T follicular helper cell (primary cell): ENCODE data around the gene SIGLEC14.
A peak's percentile ranks its signal among the peaks of the same experiment; 100 is the strongest.
"Not testable (repeated sequence)": the region's sequence is repeated elsewhere in the genome, so short reads cannot be mapped to it uniquely, and the experiment has no call there.

Experiments
- DNase-seq: peaks from one replicate; pipeline ENCODE4 v3.0.0-alpha.2; 2020; ENCODE audit warnings: low read depth

SIGLEC14 gene

DNA sequence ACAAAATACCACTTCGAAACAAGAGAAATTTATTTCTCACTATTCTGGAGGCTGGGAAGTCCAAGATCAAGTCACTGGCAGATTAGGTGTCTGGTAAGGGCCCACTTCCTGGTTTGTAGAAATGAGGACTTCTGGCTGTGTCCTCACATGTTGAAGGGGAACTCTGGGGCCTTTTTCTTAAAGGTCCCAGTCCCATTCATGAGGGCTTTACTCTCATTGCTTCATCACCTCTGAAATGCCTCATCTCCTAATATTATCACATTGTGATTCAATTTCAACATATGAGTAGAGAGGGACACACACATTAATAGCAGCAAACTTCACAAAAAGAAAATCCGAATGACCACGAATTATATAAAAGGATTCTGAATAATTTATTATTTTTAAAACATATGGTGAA, 21.6 kb upstream of the SIGLEC14 start:
- DNase-seq = no peak

DNA sequence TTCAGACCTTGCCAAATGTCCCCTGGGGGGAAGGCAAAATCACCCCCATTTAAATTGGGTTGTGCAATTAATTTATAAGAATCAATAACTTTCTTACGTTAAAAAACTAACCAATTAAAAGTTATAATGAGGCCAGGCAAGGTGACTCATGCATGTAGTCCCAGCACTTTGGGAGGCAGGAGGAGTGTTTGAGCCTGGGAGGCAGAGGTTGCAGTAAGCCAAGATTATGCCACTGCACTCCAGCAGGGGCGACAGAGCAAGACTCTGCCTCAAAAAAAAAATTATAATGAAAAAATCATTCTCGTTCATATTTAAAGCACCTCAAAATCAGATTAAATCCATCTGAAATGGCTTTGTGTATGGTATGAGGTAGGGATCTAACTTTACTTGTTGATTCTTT, 18.4 kb upstream of the SIGLEC14 start:
- DNase-seq = no peak

DNA sequence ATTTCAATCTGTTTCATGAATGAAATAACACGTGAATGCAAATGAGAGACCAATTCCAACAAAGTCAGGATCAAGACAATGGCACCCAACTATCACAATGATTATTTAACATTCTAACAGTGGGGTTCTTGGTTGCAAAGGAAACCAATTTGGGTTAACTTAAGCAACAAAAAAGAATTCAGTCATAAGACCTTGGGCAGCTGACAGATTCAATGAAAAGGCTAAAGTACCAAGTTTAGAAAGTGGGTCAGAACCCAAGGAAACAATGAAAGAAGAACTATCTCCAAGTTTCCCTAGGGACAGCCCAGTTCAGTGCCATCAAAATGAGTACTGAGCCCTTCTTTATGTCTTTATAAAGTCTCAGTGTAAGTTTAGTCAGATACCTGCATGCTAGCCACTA, 17.5 kb upstream of the SIGLEC14 start:
- no peak for DNase-seq

DNA sequence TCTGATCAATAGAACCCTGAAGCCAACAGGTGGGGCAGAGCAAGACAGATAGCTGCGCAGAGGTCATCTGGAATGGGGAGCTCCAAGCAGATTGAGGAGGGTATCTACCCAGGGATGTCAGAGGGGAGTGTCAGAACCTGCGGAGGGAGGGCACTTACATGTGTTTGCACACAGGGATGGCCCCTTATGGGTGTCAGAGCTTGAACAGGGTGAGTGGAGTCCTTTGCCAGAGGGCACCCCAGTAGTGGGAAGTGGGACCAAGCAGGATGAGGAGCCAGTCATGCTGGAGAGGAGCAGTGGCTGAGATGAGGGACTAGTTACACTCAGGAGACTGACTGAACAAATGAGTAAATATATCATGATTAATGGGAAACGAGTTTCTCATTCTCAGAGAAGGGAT, 17.0 kb upstream of the SIGLEC14 start:
- DNase-seq = no peak

DNA sequence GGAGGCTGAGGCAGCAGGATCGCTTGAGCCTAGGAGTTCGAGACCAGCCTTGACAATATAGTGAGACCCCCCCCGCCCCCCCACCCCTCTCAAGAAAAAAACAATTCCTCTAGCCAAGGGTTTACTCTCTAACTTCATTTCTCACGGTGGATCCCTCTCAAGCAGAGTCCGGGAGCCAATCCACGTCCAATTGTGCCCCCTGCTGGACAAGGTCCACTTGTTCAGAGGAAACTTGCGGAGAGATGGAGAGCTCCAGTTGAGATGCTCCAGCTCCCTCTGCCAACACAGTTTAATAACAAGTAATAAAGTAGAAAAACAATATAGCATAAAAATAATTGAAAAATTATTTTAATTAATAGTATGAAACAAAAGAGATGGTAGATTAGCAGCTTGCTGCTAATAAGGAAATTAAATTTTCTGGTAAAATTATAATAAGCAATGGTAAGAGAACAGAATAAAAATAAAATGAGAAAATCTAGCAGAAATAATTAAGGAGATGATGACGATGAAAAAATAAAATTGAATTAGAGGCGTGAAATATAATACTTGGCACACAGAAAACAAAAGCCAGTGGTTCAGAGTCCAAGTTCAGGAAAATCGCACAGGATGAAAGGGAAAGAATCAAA, 14.5 kb upstream of the SIGLEC14 start:
- DNase-seq = peak; percentile 27

DNA sequence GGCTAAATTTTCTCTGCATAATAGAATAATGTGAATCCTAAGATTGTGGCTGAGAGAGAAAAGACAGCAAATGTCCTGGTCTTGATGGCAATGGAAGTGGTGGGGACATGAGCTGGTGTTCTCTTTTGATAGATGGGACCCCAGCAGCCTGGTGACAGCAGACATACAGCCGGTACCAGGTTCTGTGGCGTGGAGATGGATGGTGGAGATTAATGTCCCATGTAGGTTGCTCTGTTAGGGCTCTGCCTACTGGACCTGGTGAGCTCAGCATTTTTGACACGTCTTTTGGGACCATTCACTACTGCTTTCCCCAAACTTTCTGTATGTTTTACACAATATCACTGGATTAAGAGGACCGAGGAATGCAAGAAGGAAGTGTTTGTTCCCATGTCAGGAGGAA, 8.2 kb upstream of the SIGLEC14 start:
- DNase-seq = no peak

DNA sequence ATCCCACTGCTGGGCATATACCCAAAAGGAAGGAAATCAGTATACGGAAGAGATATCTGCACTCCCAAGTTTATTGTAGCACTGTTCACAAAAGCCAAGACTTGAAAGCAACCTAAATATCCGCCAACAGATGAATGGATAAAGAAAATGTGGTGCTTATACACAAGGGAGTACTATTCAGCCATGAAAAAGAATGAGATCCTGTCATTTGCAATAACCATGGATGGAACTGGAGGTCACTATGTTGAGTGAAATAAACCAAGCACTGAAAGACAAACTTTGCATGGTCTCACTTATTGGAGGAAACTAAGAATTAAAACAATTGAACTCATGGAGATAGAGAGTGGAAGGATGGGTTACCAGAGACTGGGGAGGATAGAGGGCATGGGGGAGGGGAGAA, 6.5 kb upstream of the SIGLEC14 start:
- DNase-seq = no peak

DNA sequence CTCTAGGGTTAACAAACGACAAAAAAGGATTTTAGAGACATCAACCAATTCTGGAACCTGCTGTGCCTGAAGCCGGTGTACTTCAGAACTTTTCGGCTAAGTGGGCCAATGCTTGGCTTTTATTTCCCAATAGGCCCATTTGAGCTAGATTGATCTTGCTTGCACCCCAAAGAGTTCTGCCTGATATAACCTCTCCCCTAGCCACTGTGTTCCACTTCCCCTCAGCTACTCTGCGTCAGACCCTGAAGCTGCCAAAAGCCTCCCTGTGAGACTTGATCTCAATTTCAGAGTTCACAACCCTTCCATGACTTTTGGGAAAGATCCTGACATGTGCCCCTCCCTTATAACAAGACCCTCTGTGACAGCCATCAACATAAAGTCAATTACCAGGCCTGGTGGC, 5.6 kb upstream of the SIGLEC14 start:
- DNase-seq = no peak

DNA sequence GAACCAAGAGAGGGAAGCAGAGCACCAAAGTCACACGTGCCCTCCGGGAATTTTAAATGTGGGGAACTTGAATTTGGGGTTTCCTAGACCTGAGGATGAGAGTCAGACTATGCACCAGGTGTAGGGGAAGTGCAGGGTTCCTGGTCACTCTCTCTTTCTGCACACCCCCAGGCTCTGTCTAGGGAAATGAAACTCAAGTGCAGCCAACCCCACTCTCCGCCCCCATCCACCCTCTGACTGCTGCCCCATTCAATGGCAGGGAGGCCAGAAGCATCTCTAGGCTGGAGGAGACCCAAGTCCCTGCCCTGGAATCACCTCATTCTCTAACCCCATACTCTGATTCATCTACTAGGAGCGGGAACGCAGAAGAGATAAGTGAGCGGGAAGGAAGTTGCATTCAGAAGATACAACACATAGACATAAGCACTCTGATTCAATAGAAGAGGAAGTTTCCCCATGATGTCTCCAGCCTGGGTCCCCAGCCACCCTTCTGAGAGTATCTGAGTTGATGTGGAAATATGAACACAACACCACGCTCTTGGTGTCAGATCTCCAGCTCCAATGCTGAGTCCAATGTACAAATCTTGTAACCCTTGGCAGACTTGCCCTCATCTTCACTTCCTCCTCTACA, 4.7 kb upstream of the SIGLEC14 start:
- DNase-seq = no peak

DNA sequence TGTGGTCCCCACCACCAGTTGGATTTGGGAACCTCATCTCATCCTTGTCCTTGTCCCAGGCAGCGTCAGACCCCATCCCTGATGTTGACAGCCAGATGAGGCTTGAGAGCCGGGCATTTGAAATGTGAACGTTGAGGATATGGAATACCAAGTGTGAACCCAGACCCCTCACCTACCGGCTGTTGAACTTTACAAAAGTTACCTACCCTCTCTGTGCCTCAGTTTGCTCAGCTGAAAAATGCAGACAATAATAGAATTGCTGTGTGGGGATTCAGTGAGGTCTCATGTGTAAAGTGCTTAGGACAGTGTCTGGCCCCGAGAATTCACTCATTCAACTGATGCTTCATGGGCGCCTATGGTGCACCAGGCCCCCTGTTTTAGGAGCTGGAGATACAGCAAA, 693 bp upstream of the SIGLEC14 start:
- no peak for DNase-seq

DNA sequence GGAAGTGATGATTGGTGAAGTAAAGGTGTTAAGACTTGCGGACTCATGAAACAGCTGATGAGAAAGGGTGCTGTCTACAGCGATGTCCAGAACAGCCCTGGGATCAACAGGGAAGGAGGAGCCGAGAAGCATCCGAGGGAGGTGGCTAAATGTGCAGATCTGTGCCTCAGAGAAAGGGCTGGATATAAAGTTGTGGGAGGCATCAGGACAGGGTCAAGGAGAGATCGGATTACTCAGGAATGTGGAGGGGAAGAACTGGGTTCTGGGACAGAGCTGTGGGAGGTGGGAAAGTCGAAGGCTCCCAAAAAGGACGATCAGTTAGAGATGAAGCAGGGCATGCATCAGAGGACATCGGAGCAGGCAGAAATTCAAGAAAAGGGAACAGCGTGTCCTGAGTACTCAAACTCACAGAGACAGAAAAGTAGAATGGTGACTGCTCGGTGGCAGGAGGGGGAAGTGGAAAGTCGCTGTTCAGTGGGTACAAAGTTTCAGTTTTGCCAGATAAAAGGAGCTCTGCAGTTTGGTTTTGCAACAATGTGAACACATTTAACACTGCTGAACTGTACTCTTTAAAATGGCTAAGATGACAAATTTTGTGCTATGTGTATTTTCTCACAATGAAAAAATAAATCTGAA, 1.9 kb downstream of the SIGLEC14 start:
- DNase-seq = no peak

DNA sequence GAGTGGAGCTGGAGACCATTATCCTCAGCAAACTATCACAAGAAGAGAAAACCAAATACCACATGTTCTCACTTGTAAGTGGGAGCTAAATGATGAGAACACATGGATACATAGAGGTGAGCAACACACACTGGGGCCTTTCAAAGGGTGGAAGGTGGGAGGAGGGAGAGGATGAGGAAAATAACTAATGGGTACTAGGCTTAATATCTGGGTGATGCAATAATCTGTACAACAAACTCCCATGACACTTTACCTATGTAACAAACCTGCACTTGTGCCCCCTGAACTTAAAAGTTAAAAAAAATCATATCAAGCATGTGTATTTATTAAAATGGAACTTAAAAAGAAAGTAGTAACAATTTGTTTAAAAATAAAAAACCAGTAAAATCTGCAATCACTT, 5.0 kb downstream of the SIGLEC14 start:
- DNase-seq = no peak

DNA sequence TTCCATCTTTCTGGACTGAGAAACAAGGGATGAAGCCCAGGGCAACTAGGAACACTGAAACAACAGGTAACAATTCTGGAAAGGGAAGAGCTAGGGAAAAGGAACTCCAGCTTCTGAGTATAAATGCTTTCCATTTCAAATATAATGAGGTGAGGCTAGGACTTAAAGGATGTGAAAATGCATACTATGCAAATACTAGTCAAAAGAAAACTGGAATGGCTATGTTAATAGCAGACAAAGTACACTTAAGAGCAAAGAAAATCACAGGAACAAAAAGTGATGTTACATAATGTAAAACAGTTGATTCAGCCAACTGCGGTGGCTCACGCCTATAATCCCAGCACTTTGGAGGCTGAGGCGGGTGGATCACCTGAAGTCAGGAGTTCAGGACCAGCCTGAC, 6.2 kb downstream of the SIGLEC14 start:
- DNase-seq = no peak

DNA sequence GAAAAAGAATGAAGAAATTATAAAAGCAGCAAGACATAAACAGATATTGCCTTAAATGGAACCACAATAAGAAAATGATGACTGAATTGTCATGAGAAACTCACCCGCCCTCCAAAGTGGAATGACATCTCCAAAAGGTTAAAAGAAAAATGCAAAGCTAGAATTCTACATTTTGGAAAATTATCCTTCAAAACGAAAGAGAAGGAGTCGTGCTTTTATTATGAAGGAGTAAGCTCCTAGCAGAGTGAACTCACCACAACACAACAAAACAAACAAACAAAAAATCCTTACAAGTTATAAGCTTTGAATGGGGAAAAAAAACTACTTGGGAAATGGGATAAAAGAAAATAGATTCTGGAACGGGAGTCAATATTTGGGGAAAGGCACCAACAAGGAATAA, 6.7 kb downstream of the SIGLEC14 start:
- DNase-seq = no peak

DNA sequence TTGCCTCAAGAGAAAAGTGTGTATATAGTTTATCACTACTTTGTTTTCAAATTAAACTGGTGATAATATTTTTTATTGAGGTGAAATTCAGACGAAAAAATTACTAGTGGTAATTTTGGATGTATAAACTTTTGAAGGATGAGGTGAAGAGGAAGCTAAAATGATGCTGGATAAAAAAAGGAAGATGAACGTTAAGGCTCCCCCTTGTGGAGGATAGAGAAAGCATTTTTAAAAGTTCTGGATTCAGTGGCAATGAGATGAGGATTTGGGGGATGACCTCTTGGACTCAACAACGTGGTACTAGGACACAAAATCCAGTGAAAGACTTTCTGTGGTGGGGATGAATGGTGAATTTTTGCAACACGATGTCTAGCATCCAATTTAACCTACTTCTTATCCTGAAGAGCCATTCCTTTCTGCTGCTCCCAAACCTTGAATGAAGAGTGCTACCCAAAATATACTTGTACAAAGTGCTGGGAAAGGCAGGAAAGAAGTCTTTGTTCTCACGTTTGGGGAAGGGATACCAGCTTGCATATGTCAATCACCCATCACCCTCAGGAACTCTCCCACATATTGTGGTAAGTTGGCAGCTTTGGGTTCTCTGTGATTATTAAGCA, 9.2 kb downstream of the SIGLEC14 start:
- DNase-seq = no peak

DNA sequence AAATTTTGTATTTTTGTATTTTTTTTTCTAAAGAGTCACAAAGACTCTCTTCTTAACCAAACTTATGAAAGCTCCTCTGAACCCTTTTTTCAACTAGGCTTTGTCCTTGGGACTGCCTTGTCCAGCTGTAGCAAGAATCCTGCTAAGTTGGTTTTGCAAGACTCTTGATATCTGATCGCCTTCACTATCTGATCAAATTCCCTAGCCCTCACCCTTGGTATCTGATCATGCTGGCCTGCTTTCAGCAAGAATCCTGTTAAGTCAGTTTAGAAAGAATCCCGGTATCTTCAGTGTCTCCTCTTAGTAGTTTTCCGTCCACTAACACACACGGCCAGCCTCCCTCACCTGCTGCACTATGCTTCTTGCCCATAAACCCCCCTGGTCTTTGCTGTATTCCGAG, 14.5 kb downstream of the SIGLEC14 start:
- DNase-seq = no peak

DNA sequence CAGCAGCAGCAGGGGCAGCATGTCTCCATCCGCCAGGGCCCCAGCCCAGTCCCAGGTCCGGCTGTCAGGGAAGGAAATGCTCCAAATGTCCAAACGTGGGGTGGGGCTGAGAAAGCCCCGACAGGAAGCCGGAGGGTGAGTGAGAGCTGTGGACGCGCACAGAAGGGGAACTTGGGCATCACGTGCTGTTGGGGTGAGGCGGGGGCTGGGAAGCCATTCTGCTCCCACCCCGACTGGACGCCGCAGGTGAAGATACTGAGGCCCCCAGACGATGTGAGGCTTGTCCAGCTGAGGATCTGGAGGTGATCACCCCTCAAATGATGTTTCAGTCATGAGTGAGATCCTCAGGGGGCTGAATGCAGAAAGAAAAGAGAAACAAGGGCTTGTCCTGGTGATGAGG, 16.3 kb downstream of the SIGLEC14 start, which contains the start of gene SIGLEC5:
Gene SIGLEC5, minus strand, starts transcription at position 87 of the 400 bp plus-strand sequence. Its CDS starts 66 bp downstream, at position 21.
- DNase-seq = not testable (repeated sequence)

DNA sequence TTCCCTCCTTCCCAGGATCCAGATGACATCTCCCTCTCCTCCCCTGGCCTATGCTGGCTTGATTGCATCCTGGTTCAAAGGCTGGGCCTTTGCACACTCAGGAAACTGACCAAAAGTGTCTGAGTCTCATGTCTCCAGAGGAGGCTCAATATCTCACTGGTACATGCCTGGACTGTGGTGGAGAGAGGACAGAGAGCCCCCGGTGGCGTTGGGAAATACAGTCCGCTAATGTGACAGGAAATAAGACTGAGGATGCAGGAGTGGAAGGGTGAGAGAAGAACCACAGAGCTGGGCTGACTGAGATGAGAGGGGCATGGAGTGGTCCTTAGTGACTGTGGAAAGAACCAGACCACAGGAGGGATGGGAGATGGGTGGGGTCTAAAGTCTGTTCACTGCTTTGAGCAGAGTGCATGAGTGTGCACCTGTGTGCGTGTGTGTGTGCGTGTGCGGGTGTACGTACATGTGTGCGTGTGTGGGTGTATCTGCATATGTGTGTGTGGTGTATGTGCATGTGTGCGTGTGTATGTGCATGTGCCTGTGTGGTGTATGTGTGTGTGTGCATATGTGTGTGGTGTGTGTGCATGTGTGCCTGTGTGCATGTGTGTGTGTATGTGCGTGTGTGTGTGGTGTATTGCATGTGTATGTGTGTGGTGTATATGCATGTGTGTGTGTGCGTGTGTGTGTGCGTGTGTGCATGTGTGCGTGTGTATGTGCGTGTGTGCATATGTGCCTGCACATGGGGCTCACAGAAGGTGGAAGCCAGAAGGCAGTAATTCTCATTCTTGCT, 18.3 kb downstream of the SIGLEC14 start:
- DNase-seq = no peak

DNA sequence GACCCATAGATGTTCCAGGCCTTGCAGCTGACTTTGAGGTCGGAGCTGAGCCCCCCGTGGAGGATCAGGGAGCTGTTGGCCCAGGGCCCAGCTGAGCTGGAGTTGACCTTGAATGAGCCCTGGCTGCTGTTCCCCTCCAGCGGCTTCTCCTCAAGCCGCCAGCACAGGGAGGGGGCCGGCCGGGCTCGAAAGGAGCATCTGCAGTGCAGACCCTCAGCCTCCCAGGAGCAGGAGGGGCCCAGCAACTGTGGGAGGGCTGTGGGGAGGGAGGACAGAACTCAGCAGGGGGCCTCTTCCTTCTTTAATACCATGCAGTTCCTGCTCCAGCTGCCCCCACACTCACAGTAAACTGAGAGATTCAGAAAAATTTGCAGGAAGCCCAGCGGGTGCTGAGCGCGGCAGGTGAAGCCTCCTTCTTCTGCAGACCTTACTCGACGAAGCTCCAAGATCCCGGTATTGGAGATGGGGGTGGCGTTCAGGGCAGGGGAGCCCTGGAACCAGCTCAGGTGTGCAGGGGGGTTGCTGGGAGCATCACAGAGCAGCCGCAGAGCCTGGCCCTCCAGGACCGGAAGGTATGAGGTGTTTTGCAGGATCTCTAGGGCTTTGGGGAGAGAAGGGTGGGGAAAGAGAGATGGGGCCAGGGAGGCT, 19.0 kb downstream of the SIGLEC14 start:
- no peak for DNase-seq

DNA sequence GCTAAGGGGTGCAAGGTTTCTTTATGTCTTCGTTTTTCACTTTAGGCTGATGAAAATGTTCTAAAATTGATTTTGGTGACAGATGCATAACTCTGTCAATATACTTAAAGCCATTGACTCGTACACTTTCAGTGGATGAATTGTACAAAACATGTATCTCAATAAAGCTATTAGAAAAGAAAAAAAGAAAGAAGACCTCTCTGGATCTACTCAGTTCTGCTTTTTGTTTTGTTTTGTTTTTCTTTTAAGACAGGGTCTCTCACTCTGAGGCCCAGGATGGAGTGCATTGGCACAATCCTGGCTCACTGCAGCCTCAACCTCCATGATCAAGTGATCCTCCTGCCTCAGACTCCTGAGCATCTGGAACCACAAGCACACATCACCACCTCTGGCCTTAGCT, 19.9 kb downstream of the SIGLEC14 start:
- no peak for DNase-seq

DNA sequence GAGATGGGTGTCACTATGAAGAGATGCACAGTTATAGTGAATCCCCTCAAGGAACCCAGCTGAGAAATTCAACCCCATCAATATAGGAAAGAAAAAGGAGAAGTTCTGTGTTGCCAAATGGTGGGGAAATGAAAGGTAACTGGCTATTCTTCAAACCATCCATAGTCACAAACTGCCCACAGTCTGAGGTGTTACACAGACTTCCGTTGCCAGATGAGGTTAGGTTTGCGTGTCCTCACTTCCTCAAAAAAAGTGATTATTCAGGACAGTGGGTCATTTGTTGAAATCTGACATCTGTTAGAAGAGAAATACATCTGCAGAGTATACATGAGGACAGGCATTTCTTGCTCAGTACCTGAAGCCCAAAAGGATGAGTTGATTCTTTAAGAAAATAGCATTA, 25.4 kb downstream of the SIGLEC14 start:
- DNase-seq = no peak

DNA sequence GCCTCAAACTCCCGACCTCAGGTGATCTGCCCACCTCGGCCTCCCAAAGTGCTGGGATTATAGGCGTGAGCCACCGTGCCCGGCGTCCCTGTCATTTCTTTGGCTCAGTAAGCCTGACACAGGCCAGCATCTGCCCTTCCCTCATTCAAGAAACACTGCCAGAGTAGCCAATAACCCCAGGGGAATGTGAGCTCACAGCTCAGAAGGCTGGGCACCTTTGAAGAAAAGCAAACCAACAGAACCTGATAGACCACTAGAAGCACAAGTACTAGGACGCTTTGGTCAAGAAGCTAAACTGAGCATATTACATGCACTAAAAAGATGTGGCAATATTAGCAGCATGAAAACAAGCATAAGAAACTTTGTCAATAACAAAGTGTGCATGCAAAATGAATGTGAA, 30.6 kb downstream of the SIGLEC14 start:
- no peak for DNase-seq
